Mesenchymal stem cell (in vitro differentiated cells and primary cell): ENCODE data around the gene RMC1.

Experiments used
- DNase-seq: peaks from one replicate; pipeline ENCODE4 v3.0.0-alpha.2; 2013
- H2AFZ ChIP-seq: one replicate; pipeline ENCODE4 v1.6.1; 2013; ENCODE audit warnings: low read depth, mild to moderate bottlenecking, control low read depth, inconsistent platforms, low read length, moderate library complexity
- H2AK5ac ChIP-seq: 2 replicates; pipeline ENCODE4 v1.6.1; 2013; ENCODE audit warnings: low read length, moderate library complexity, mild to moderate bottlenecking, inconsistent platforms; ENCODE audit not compliant: severe bottlenecking
- H2BK120ac ChIP-seq: one replicate; pipeline ENCODE4 v1.6.1; 2013; ENCODE audit warnings: low read depth, mild to moderate bottlenecking, inconsistent platforms, low read length, moderate library complexity
- H2BK12ac ChIP-seq, 2 experiments: one replicate each; pipeline ENCODE4 v1.6.1; 2013; ENCODE audit warnings: inconsistent platforms in 2 of 2, low read length in 2 of 2, mild to moderate bottlenecking in 2 of 2, moderate library complexity in 2 of 2, control low read depth in 1 of 2
- H2BK15ac ChIP-seq: one replicate; pipeline ENCODE4 v1.6.1; 2013; ENCODE audit warnings: mild to moderate bottlenecking, low read depth, inconsistent platforms; ENCODE audit not compliant: poor library complexity, severe bottlenecking
- H2BK5ac ChIP-seq: 2 replicates; pipeline ENCODE4 v1.6.1; 2013; ENCODE audit warnings: low read depth, mild to moderate bottlenecking, low read length, control low read depth, inconsistent platforms; ENCODE audit not compliant: poor library complexity, severe bottlenecking
- H3K14ac ChIP-seq, 2 experiments: one replicate each; pipeline ENCODE4 v1.6.1; 2013; ENCODE audit warnings: inconsistent platforms in 2 of 2, low read length in 2 of 2, control low read depth in 1 of 2, mild to moderate bottlenecking in 1 of 2, moderate library complexity in 1 of 2
- H3K18ac ChIP-seq, 2 experiments: one replicate each; pipeline ENCODE4 v1.6.1; 2013; ENCODE audit warnings: inconsistent platforms in 2 of 2, low read length in 2 of 2, control low read depth in 1 of 2, low read depth in 1 of 2, mild to moderate bottlenecking in 1 of 2
- H3K23ac ChIP-seq, 2 experiments: one replicate each; pipeline ENCODE4 v1.6.1; 2013; ENCODE audit warnings: inconsistent platforms in 2 of 2, low read length in 2 of 2, mild to moderate bottlenecking in 2 of 2, moderate library complexity in 2 of 2, control low read depth in 1 of 2
- H3K27ac ChIP-seq: 2 replicates; pipeline ENCODE4 v1.5.1; 2013; ENCODE audit warnings: mild to moderate bottlenecking, moderate library complexity, low read length, control low read depth, inconsistent platforms; ENCODE audit not compliant: poor library complexity, severe bottlenecking
- H3K27me3 ChIP-seq, 2 experiments: 2 replicates each; pipeline versions ENCODE4 v1.6.1 to v1.7.0; 2013; ENCODE audit warnings: low read length in 2 of 2, mild to moderate bottlenecking in 2 of 2, moderate library complexity in 2 of 2, control low read depth in 1 of 2, inconsistent platforms in 1 of 2; ENCODE audit not compliant: control insufficient read depth in 1 of 2, insufficient read depth in 1 of 2
- H3K36me3 ChIP-seq, 2 experiments: 2 replicates each; pipeline versions ENCODE4 v1.6.1 to v1.7.0; 2013; ENCODE audit warnings: low read length in 2 of 2, control low read depth in 1 of 2, inconsistent platforms in 1 of 2, low read depth in 1 of 2, mild to moderate bottlenecking in 1 of 2; ENCODE audit not compliant: insufficient read depth in 2 of 2, control insufficient read depth in 1 of 2
- H3K4ac ChIP-seq, 2 experiments: one replicate each; pipeline ENCODE4 v1.6.1; 2013; ENCODE audit warnings: inconsistent platforms in 2 of 2, low read length in 2 of 2, mild to moderate bottlenecking in 2 of 2, moderate library complexity in 2 of 2, control low read depth in 1 of 2, low read depth in 1 of 2
- H3K4me1 ChIP-seq: 2 replicates; pipeline ENCODE4 v1.6.1; 2013; ENCODE audit warnings: low read depth, low read length, control low read depth; ENCODE audit not compliant: control insufficient read depth, insufficient read depth
- H3K4me2 ChIP-seq: 2 replicates; pipeline ENCODE4 v1.6.1; 2013; ENCODE audit warnings: low read length, mild to moderate bottlenecking, inconsistent platforms; ENCODE audit not compliant: poor library complexity, severe bottlenecking
- H3K4me3 ChIP-seq, 2 experiments: 2 replicates each; pipeline versions ENCODE4 v1.5.1 to v1.7.0; 2013; ENCODE audit warnings: low read length in 2 of 2, mild to moderate bottlenecking in 2 of 2, control low read depth in 1 of 2, low read depth in 1 of 2; ENCODE audit not compliant: insufficient read depth in 1 of 2
- H3K79me1 ChIP-seq: replicated peaks from 2 replicates; pipeline ENCODE4 v1.6.1; 2013; ENCODE audit warnings: mild to moderate bottlenecking, control low read depth, low read length, inconsistent platforms; ENCODE audit not compliant: poor library complexity, severe bottlenecking
- H3K9ac ChIP-seq: 2 replicates; pipeline ENCODE4 v1.7.0; 2013; ENCODE audit warnings: mild to moderate bottlenecking, low read length, moderate library complexity
- H3K9me3 ChIP-seq: 2 replicates; pipeline ENCODE4 v1.7.0; 2013; ENCODE audit warnings: mild to moderate bottlenecking, low read length; ENCODE audit not compliant: control insufficient read depth
- H4K8ac ChIP-seq: one replicate; pipeline ENCODE4 v1.6.1; 2013; ENCODE audit warnings: inconsistent platforms, mild to moderate bottlenecking, low read length, moderate library complexity
- H4K91ac ChIP-seq: one replicate; pipeline ENCODE4 v1.6.1; 2013; ENCODE audit warnings: mild to moderate bottlenecking, low read length, inconsistent platforms
- WGBS: methylation state at CpG from one replicate; pipeline ENCODE4 v1.1.7; 2013; ENCODE audit warnings: mixed read lengths; 5-methylcytosine and 5-hydroxymethylcytosine counted together

RMC1 gene

DNA sequence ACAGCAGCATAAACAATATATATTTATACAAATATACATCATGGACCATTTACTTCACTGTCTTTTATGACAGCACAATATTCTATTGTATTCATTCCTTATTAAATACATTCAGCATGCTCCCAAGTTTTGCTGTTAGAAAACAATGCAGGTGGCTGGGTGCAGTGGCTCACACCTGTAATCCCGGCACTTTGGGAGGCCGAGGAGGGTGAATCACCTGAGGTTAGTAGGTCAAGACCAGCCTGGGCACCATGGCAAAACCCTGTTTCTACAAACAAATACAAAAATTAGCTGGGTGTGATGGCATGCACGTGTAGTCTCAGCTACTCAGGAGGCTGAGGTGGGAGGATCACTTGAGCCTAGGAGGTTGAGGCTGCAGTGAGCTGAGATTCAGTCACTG, 44.0 kb downstream of the RMC1 start:
- no peak overlapping the region for H2BK12ac ChIP-seq
- H3K79me1 ChIP-seq, result peaks cover 21% of the 10 kb centered on the region
- no peak overlapping the region for H2BK5ac ChIP-seq
- H3K4ac ChIP-seq, result no peak overlapping the region
- no peaks in the 10 kb centered on the region for H3K27me3 ChIP-seq
- H3K4me2 ChIP-seq, result no peak overlapping the region
- H3K14ac ChIP-seq, result no peak overlapping the region
- no peak for DNase-seq
- H2AFZ ChIP-seq, result no peak overlapping the region
- no peaks in the 10 kb centered on the region for H3K9me3 ChIP-seq
- H3K4me3 ChIP-seq, result no peak overlapping the region
- no peak overlapping the region for H2AK5ac ChIP-seq
- no peak overlapping the region for H4K91ac ChIP-seq
- H4K8ac ChIP-seq, result peak overlapping the region; percentile 67
- no peak overlapping the region for H3K18ac ChIP-seq
- no peak overlapping the region for H3K27ac ChIP-seq
- no peak overlapping the region for H3K23ac ChIP-seq
- no peak overlapping the region for H2BK15ac ChIP-seq
- H3K4me1 ChIP-seq, result peaks cover 3% of the 10 kb centered on the region
- no peak overlapping the region for H3K9ac ChIP-seq
- H2BK120ac ChIP-seq, result no peak overlapping the region
- peaks cover 47 to 94% of the 10 kb centered on the region in 2 experiments for H3K36me3 ChIP-seq
- 96% methylated on average over 3 of the region's 3 CpGs for WGBS

DNA sequence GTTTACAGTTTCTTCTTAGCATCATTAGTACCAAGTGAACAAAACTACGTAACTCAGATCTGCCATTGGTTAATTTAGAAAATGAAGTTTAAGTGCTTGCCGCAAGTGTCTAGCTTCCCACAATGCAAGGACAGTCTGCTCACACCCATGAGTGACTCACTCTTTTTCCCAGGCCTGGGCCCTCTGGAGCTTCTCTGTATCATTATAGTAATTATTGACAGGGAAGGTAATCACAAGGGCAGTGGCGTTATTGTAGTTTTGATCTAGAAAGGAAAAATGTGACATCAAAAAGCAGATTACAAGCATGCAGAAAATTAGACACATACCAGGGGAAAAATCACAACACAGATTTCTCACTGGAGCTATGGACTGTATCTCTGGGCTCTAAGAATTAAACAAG, 44.5 kb downstream of the RMC1 start:
- peak; percentile 59 for DNase-seq
- H2BK12ac ChIP-seq, result no peak overlapping the region
- no peak overlapping the region for H3K4me2 ChIP-seq
- H3K27me3 ChIP-seq, result no peaks in the 10 kb centered on the region
- H3K36me3 ChIP-seq, result peaks cover 47 to 94% of the 10 kb centered on the region in 2 experiments
- 100% methylated on average over 1 of the region's 3 CpGs for WGBS
- H3K18ac ChIP-seq, result no peak overlapping the region
- no peak overlapping the region for H4K8ac ChIP-seq
- no peak overlapping the region for H2AK5ac ChIP-seq
- H3K4ac ChIP-seq, result no peak overlapping the region
- H2BK120ac ChIP-seq, result no peak overlapping the region
- H4K91ac ChIP-seq, result no peak overlapping the region
- peaks cover 26% of the 10 kb centered on the region for H3K79me1 ChIP-seq
- H3K27ac ChIP-seq, result peak overlapping the region; percentile 30
- peaks cover 3% of the 10 kb centered on the region for H3K4me1 ChIP-seq
- no peak overlapping the region for H3K4me3 ChIP-seq
- H2BK15ac ChIP-seq, result no peak overlapping the region
- no peak overlapping the region for H2AFZ ChIP-seq
- no peak overlapping the region for H2BK5ac ChIP-seq
- H3K9ac ChIP-seq, result peak overlapping the region; percentile 37
- H3K23ac ChIP-seq, result no peak overlapping the region
- no peaks in the 10 kb centered on the region for H3K9me3 ChIP-seq
- H3K14ac ChIP-seq, result no peak overlapping the region

DNA sequence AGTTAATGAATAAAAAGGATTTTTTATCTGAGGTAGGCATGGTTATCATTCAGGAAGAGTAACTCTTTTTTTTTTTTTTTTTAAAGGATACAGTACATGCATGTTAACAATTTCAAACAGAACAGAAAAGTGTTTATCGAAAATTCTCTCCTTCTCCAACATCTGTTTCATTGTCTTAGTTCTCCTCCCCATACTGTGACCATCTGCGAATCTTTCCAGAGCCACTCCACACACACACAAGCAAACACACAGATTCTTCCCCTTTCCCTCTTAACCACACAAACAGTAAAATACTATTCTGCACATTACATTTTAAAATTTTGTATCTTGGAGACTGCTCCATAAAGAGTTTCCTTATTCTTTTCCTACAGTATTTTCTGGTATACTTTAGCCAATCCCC, 45.0 kb downstream of the RMC1 start:
- Histone ChIP-seq H2BK12ac (no peak overlapping the region), H3K4me3 (no peak overlapping the region), H3K27ac (peak overlapping the region; percentile 18), H2AFZ (no peak overlapping the region), H3K36me3 (peaks cover 45 to 95% of the 10 kb centered on the region in 2 experiments), H2AK5ac (no peak overlapping the region), H4K91ac (no peak overlapping the region), H3K4ac (no peak overlapping the region), H2BK15ac (no peak overlapping the region), H3K4me2 (no peak overlapping the region), H4K8ac (no peak overlapping the region), H3K18ac (no peak overlapping the region), H3K79me1 (peaks cover 28% of the 10 kb centered on the region), H3K9me3 (no peaks in the 10 kb centered on the region), H3K4me1 (peaks cover 3% of the 10 kb centered on the region), H3K14ac (no peak overlapping the region), H3K9ac (peak overlapping the region; percentile 37), H3K27me3 (no peaks in the 10 kb centered on the region), H3K23ac (no peak overlapping the region), H2BK5ac (no peak overlapping the region), H2BK120ac (no peak overlapping the region)
- no peak for DNase-seq
- 93% methylated on average over 2 of the region's 2 CpGs for WGBS

DNA sequence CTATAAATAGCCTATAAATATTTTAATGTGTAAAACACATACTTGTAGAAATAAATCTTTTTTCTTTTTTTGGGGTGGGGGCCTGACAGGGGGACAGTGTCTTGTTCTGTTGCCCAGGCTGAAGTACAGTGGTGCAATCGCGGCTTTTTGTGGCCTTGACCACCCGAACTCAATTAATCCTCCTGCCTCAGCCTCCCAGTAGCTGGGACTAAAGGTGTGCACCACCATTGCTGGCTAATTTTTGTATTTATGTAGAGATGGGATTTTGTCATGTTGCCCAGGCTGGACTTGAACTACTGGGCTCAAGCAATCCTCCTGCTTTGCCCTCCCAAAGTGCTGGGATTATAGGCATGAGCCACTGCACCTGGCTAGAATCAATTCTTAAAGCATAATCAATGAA, 45.4 kb downstream of the RMC1 start:
- Histone ChIP-seq H3K18ac (no peak overlapping the region), H2BK5ac (no peak overlapping the region), H3K14ac (no peak overlapping the region), H3K9ac (peak overlapping the region; percentile 37), H3K27me3 (no peaks in the 10 kb centered on the region), H2BK15ac (no peak overlapping the region), H3K4me3 (no peak overlapping the region), H3K27ac (peak overlapping the region; percentile 20), H4K8ac (no peak overlapping the region), H3K23ac (no peak overlapping the region), H3K4ac (no peak overlapping the region), H2AK5ac (peak overlapping the region; percentile 56), H3K9me3 (no peaks in the 10 kb centered on the region), H3K4me2 (no peak overlapping the region), H2AFZ (no peak overlapping the region), H3K36me3 (peaks cover 47 to 95% of the 10 kb centered on the region in 2 experiments), H3K4me1 (peaks cover 3% of the 10 kb centered on the region), H3K79me1 (peaks cover 31% of the 10 kb centered on the region), H2BK12ac (no peak overlapping the region), H4K91ac (no peak overlapping the region), H2BK120ac (no peak overlapping the region)
- no peak for DNase-seq
- WGBS, result no CpG with 5 or more reads among the region's 3 CpGs
